AG20443 (cell line): ENCODE data around the gene CUX1.

Source experiments
- DNase-seq: peaks from one replicate; pipeline ENCODE4 v3.0.0; 2012; ENCODE audit warnings: low spot score, mixed read lengths

Gene CUX1

DNA sequence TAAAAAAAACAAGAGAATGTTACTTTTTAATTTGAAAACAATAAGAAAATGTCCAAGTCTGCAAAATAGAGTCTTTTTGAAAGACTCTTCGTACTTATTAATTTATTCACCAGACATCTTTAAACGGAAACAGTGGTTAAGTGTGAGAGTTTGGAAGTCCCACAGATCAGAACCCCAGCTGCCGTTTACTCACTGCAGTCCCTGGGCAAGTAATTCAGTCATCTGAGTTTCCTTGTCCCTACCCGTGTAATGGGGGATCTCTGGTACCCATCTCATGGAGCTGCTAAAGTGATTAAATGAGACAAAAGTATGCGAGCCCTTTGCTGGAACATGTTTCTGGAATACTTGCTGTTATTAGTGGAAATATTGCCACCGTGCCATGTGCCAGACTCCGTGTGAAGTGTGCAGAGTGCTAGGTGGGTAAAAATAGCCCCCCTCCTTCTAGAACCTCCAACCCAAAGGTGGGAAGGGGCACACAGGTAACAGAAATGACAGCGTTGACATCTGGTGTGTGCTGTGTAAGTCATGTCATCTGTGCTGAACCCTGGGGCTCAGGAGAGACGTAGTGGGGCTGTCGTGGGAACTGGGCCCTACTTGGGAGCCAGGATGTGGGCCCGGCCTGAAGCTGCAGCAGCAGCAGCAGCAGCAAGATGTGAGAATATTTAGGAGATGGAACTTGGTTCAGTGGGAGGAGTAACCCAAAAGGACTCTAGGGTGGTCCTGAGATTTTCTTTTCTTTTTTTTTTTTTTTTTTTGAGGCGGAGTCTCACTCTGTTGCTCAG lies 140.5 kb downstream of the CUX1 start:
- no peak for DNase-seq

GRCh38 chr7:101959342-101959741 lies 141.9 kb downstream of the CUX1 start:
- no peak for DNase-seq

GRCh38 chr7:101959829-101960228 lies 142.4 kb downstream of the CUX1 start:
- no peak for DNase-seq

DNA sequence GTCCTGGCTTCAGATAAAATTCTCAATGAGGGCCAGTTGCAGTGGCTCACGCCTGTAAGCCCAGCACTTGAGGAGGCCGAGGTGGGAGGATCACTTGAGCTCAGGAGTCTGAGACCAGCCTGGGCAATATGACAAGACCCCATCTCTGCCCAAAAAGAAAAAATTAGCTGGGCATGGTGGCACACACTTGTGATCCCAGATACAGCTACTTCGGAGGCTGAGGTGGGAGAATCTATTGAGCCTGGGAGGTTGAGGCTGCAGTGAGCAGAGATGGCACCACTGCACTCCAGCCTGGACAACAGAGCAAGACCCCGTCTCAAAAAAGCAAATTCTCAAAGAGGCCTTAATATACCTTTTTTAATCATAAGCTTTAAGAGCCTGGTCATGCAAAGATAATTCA lies 142.9 kb downstream of the CUX1 start:
- DNase-seq = no peak

DNA sequence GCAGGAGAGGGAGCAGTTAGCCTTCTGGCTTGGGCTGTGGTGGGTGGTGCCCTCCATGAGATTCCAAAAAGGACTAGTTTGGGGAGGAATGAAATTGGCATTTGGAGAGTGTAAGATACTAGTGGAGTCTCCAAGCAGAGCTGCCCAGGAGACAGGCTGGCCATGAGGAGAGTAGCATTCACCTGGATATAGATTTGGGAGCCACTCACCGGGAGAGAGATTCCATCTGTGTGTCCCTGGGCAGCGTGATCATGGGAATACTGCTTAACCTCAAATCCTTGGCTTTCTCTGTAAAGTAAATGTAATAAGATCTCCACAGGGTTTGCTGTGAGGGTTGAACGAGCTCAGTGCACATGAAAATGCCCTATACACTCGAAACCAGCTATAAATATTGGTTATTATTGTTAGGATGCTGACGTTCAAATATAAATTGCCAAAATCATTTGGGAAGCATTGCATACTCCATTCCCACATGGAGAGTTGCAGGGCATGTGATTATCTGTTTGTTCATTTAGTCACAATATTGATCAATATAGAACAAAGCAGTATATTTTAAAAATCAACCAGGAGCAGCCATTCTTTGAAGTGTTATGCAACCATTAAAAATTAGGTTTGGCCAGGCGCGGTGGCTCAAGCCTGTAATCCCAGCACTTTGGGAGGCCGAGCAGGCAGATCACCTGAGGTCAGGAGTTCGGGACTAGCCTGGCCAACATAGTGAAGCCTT lies 143.7 kb downstream of the CUX1 start:
- no peak for DNase-seq

DNA sequence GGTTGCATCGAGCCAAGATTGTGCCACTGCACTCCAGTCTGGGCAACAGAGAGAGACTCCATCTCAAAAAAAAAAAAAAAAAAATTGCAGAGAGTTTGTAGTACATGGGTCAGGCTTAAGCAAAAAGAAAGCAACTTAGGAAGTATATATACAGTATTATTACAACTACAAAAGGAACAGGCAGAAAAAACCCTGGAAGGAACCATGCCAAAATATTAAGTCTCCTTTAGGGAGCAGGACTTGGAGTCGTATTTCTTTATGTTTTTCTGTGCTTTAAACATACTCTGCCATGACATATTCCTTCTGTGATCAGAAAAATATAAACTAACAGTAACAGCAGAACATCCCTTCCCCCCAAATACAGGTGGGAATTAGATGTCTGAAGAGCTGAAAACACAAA lies 144.4 kb downstream of the CUX1 start:
- no peak for DNase-seq

- DNase-seq = no peak
These were observed 146.3 kb downstream of the CUX1 start for GRCh38 chr7:101963693-101964092.

GRCh38 chr7:101964680-101965452 lies 147.4 kb downstream of the CUX1 start:
- no peak for DNase-seq

- DNase-seq = no peak
These were observed 151.5 kb downstream of the CUX1 start for GRCh38 chr7:101968720-101969466.

- no peak for DNase-seq
These were observed 152.7 kb downstream of the CUX1 start for GRCh38 chr7:101969997-101970585.

DNA sequence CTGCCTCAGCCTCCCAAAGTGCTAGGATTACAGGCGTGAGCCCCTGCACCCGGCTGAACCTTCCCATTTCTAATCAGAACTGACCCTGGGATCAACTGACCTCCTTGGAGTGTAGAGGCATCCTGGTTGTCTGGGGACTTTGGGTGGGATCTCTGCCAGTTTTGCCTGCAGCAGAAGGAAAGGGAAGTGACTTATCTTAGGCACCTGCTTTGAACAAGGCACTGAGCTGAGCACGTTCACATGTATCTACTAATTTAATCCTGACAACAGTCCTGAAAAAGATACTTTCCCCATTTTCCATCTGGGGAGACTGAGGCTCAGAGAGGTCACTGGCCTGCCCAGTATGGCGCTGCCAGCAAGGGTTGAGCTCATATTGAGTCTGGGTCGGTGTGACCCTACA lies 153.4 kb downstream of the CUX1 start:
- DNase-seq = no peak

DNA sequence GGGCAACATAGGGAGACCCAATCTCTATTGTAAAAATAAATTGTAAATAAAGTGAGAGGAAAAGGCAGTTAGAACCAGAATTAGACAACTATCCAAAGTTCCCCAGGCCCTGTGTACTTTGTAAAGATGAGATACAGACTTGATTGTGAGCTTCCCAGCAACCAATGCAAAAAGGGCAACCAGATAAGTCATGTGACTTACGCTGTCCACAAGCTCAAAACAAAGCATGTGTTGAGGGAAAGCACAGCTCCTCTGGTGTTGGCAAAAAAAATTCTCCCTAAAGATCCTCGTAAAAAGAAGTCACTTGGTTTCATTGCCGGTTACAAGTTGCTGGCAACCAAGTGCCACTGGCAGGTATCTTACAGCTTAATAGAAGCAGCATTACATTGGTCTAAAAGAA lies 154.0 kb downstream of the CUX1 start:
- DNase-seq = no peak

DNA sequence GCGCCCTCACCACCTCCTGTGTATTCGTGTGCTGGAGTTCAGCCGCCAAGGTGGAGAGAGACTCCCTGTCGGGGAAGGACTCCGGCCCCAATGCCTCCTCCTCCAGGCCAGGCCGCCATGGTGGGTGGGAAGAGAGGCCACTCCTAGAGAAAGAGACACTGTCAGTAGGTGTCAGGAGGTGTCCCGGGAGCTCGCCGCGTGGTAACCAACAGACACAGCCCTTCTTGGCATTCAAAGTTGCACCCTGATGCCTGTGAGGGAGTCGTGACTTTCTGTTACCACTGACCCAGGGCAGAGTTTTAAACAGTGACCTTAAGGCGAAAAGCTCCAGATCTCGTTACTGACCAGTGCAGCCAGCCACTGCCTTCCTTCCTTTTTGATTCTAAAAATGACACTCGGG lies 155.2 kb downstream of the CUX1 start:
- no peak for DNase-seq

- no peak for DNase-seq
These were observed 155.7 kb downstream of the CUX1 start for GRCh38 chr7:101973130-101973529.

DNA sequence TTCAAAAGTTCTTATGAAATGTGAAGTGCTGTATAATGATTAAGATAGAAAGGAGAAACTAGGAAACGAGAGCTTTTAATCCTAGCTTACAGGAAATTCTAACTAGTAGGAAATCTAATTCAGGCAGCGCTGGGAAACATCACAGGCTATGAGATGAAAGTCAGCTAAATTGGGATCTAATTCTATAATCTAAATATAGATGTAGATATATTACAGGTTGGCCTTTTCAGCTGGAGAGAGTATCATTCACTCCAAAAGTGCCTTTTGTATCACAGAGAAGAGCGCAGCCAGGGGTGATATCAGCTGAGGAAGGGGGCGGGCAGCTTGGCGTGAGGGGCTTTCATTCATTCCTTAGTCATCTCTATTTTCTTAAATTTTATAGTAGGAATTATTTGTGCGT lies 157.0 kb downstream of the CUX1 start:
- no peak for DNase-seq

- DNase-seq = no peak
These were observed 157.6 kb downstream of the CUX1 start for GRCh38 chr7:101975046-101975445.

- no peak for DNase-seq
These were observed 159.0 kb downstream of the CUX1 start for GRCh38 chr7:101976411-101976810.

DNA sequence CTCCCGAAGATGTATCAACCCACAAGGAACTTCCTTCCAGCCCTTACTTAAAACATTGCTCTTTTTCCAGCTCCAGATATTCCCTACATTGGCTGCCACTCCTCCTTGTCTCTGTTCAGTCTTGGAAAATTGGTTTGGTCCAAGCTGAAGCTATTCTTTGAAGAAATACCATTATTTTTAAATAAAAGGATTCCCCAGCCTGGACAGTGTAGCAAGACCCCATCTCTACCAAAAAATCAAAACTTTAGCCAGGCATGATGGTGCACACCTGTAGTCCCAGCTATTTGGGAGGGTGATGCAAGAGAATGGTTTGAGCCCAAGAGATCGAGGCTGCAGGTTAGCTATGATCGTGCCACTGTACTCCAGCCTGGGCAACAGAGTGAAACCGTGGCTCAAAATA lies 159.8 kb downstream of the CUX1 start:
- DNase-seq = no peak

- no peak for DNase-seq
These were observed 161.3 kb downstream of the CUX1 start for GRCh38 chr7:101978683-101979082.

DNA sequence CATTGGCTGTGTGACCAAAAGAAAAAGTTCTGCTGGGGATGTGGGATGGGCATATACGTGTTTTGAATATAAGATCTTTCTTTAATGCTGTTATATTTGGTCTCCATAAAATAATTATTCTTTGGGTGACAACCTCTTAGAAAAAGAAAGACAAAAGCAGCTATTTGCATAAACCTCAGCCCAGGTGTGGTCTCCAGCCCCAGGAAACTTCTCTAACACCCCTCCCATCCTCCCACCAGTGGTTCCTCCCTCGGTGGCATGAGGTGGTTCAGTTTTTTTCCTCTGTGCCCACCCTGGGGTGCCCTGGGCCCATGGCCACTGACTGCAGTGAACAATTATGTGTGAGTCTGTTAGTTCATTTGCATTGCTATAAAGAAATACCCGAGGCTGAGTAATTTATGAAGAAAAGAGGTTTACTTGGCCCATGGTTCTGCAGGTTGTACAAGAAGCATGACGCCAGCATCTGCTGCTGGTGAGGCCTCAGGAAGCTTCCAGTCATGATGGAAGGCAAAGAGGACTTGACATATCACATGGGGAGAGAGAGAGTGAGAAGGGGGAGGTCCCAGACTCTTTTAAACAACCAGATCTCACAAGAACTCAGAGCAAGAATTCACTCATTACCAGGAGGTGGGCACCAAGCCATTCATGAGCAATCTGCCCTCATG lies 165.9 kb downstream of the CUX1 start:
- DNase-seq = no peak
